GM13976 (cell line): ENCODE results near the gene PRIMA1.

Experiments used
- DNase-seq: peaks from one replicate; pipeline ENCODE4 v3.0.0; 2012; ENCODE audit warnings: low spot score
- in situ Hi-C: fragments of 300-500 bp; cut with MboI; formaldehyde crosslinking; loops from one replicate; pipeline ENCODE4 v1.12.0; 2022; ENCODE audit warnings: low sequenced_read_pairs, mixed read lengths, inconsistent platforms; ENCODE audit not compliant: unreplicated experiment
- TF ChIP-seq, protein P1 (sequence below): IDR thresholded peaks from 2 replicates; pipeline ENCODE4 v1.5.1; 2012; ENCODE audit warnings: borderline replicate concordance, mild to moderate bottlenecking; ENCODE audit not compliant: insufficient read depth; ENCODE audit errors: extremely low read depth, missing control alignments, control extremely low read depth

PRIMA1 gene

DNA sequence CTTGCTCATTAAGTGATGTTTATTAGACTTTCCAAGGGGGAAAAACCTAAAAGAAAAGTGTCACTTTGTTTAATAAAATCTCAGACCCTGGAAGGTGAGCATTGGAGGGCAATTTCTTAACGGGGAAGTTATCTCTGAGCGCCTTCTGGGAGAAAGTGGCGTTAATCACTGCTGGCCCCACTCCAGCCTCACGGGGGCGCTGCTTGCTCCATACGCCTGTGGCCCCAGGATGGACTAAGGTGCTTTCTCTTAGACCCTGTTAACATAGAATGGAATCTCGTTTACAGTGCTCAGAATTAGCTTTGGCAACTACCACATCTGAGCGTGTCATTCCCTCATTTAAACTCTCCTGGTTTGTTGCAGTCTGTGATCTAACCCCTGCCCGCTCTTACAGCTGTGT is 16.4 kb upstream of the PRIMA1 start:
- TF ChIP-seq, protein P1, sequence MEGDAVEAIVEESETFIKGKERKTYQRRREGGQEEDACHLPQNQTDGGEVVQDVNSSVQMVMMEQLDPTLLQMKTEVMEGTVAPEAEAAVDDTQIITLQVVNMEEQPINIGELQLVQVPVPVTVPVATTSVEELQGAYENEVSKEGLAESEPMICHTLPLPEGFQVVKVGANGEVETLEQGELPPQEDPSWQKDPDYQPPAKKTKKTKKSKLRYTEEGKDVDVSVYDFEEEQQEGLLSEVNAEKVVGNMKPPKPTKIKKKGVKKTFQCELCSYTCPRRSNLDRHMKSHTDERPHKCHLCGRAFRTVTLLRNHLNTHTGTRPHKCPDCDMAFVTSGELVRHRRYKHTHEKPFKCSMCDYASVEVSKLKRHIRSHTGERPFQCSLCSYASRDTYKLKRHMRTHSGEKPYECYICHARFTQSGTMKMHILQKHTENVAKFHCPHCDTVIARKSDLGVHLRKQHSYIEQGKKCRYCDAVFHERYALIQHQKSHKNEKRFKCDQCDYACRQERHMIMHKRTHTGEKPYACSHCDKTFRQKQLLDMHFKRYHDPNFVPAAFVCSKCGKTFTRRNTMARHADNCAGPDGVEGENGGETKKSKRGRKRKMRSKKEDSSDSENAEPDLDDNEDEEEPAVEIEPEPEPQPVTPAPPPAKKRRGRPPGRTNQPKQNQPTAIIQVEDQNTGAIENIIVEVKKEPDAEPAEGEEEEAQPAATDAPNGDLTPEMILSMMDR, result peak; percentile 24
- in situ Hi-C loops, result no loop called here
- no peak for DNase-seq

DNA sequence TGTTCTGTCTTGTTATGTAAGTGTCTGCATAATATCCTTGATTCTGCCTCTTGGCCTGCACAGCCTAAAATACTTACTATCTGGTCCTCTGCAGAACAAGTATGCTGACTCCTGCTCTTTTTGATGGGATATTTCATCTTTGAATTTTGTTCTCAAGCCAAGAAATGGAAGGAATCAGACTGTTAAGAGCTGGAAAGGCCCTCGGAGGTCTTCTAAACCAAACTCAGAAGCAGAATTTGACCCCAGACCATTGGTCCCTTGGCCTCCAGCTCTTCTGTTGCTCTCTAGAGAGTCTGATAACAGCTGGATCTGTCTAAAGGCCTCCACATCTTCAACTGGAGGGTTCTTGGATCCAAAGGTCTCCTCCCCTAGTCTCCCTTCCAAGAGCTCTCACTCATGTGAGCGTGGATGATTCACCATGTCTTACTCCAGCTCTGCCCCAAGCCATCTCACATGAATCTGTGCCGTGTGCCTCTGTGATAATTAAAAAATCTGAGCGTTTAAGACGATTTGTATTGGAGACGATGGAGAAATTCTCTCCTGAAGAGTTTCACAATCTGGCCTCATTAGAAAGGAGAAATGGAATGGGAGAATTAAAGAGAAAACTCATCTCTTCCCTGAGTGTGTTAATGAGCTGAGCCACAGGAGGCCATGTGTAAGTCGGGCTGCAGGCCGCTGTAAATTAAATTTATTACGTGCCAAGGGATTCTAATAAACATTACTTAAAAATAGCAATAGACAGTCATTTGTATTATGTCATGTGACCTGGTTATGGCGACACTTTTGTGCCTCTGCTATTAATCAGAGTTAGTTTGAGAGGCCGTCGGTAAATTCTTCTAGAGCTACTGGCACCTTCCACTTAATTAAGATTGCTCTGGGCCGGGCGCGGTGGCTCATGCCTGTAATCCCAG is 15.4 kb upstream of the PRIMA1 start:
- TF ChIP-seq, protein P1, result no peak
- DNase-seq, result no peak
- in situ Hi-C loops, result no loop called here

DNA sequence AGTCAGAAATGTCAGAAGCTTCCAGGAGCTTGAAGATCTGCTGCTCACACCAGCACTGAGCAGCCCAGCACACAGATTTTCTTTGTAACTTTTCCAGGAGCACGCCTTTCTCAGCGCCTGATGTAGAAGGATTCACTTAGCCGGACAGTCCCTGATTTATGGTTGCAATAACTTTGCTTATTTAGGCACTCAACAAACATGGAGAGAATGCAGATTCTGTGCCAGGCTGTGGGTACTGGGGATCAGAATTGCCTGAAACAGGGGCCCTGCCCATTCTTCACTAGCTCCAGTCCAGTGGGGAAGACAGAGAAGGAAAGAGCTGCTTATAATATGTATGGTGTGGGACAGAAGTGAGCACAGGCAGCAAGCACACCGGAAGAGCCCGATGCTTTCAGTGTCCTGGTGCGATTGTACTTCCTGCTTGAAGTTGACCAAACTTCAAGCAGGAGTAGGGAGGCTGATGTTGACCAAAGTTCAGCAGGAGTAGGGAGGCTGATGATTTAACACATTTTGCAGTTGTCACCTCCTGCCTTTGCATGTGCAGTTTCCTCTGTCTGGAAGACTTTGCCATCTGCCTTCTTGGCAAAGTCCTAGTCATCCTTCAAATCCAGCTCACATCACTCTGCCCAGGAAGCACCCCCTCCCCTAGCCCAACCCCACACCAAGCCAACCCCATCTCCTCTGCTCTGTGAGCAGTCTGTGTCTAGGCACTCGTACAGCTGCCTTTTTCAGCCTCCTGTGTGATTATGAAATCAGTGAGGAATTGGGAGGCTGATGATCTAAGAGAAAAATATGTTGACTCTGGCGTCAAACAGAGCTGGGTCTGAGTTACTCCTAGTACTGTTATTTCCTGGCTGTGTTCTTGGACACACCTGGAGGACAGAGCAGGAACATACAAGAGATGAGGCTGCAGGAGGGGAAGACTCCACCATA is 12.0 kb upstream of the PRIMA1 start:
- no peak for DNase-seq

GRCh38 chr14:93799617-93799988 is 11.3 kb upstream of the PRIMA1 start:
- in situ Hi-C loops, result no loop called here
- TF ChIP-seq, protein P1, result no peak
- DNase-seq, result no peak

More for the DNA sequence above, 12.0 kb upstream of the PRIMA1 start:
- TF ChIP-seq, protein P1, result no peak
- in situ Hi-C loops, result no loop called here

GRCh38 chr14:93797536-93797935 is 9.3 kb upstream of the PRIMA1 start:
- TF ChIP-seq, protein P1, result no peak
- DNase-seq, result no peak
- in situ Hi-C loops, result no loop called here

- in situ Hi-C loops, result no loop called here
- DNase-seq, result no peak
- TF ChIP-seq, protein P1, result no peak
These were observed 8.8 kb upstream of the PRIMA1 start for GRCh38 chr14:93797071-93797470.
